GM23338 (cell line): Measurements from ENCODE around the gene MAP3K13. TPM values are rescaled to one million over a fixed set of nuclear protein-coding genes. Genes with fewer than 3 reads are reported as not detected.
"Not testable (repeated sequence)": the region's sequence is repeated elsewhere in the genome, so short reads cannot be mapped to it uniquely, and the experiment has no call there.

Source experiments
- ATAC-seq: fragments of 200-7000 bp; cut with Tn5 transposase; 3 replicates; pipeline ENCODE4 v1.9.1; 2020
- DNase-seq: peaks from one replicate; pipeline ENCODE4 v3.0.0-alpha.2; 2015; ENCODE audit warnings: low spot score
- H2AFZ ChIP-seq: fragments of 200-600 bp; sonication (generic); 2 replicates; pipeline ENCODE4 v1.8.0; 2016; ENCODE audit warnings: antibody characterized with exemption, mild to moderate bottlenecking, moderate library complexity
- H3F3A ChIP-seq: fragments of 200-600 bp; sonication (generic); replicated peaks from 2 replicates; pipeline ENCODE4 v1.8.0; 2017; ENCODE audit warnings: antibody characterized with exemption, mixed run types, low read depth
- H3K27ac ChIP-seq: fragments of 200-600 bp; sonication (generic); 2 replicates; pipeline ENCODE4 v1.6.1; 2016; ENCODE audit warnings: low read depth
- H3K27me3 ChIP-seq: fragments of 200-600 bp; sonication (generic); 2 replicates; pipeline ENCODE4 v1.8.0; 2016; ENCODE audit warnings: mild to moderate bottlenecking, mixed run types, moderate library complexity; ENCODE audit not compliant: insufficient read depth
- H3K36me3 ChIP-seq: fragments of 200-600 bp; sonication (generic); 2 replicates; pipeline ENCODE4 v1.8.0; 2016; ENCODE audit warnings: mild to moderate bottlenecking; ENCODE audit not compliant: insufficient read depth
- H3K4me1 ChIP-seq: fragments of 200-600 bp; sonication (generic); 2 replicates; pipeline ENCODE4 v1.8.0; 2016; ENCODE audit warnings: mild to moderate bottlenecking, moderate library complexity; ENCODE audit not compliant: insufficient read depth
- H3K4me2 ChIP-seq: fragments of 200-600 bp; sonication (generic); 2 replicates; pipeline ENCODE4 v1.7.1; 2017; ENCODE audit warnings: mixed run types
- H3K4me3 ChIP-seq: fragments of 200-600 bp; sonication (generic); 2 replicates; pipeline ENCODE4 v1.6.1; 2016; ENCODE audit warnings: mixed run types
- H3K79me2 ChIP-seq: fragments of 200-600 bp; sonication (generic); replicated peaks from 2 replicates; pipeline ENCODE4 v1.8.0; 2017; ENCODE audit warnings: mild to moderate bottlenecking; ENCODE audit not compliant: insufficient read depth
- H3K9me2 ChIP-seq: fragments of 200-600 bp; sonication (generic); 2 replicates; pipeline ENCODE4 v1.8.0; 2017; ENCODE audit not compliant: insufficient read depth
- H4K20me1 ChIP-seq: fragments of 200-600 bp; sonication (generic); replicated peaks from 2 replicates; pipeline ENCODE4 v1.8.0; 2017; ENCODE audit warnings: mild to moderate bottlenecking; ENCODE audit not compliant: insufficient read depth
- H3K27ac Mint-ChIP-seq: 2 replicates; pipeline ENCODE4 v1.8.0; 2020; ENCODE audit warnings: inconsistent platforms, mild to moderate bottlenecking, moderate library complexity, mixed read lengths
- H3K27me3 Mint-ChIP-seq: 3 replicates; pipeline ENCODE4 v1.8.0; 2022; ENCODE audit warnings: low read depth, mild to moderate bottlenecking, moderate library complexity, mixed read lengths, inconsistent platforms; ENCODE audit not compliant: insufficient read depth, poor library complexity
- H3K36me3 Mint-ChIP-seq: 3 replicates; pipeline ENCODE4 v1.8.0; 2021; ENCODE audit warnings: low read depth, mild to moderate bottlenecking, inconsistent platforms, moderate library complexity, mixed read lengths
- H3K4me1 Mint-ChIP-seq: 3 replicates; pipeline ENCODE4 v1.8.0; 2020; ENCODE audit warnings: mild to moderate bottlenecking, inconsistent platforms, mixed read lengths
- H3K4me3 Mint-ChIP-seq: 3 replicates; pipeline ENCODE4 v1.8.0; 2021; ENCODE audit warnings: moderate library complexity, mild to moderate bottlenecking, inconsistent platforms, mixed read lengths
- H3K9me3 Mint-ChIP-seq: 3 replicates; pipeline ENCODE4 v1.8.0; 2020; ENCODE audit warnings: moderate library complexity, mild to moderate bottlenecking, inconsistent platforms, mixed read lengths
- CTCF ChIP-seq, 2 experiments: fragments of 200-600 bp in 1 of 2; sonication (generic) in 1 of 2; conservative IDR thresholded peaks; 2 replicates each; pipeline versions ENCODE4 v1.5.1 to v1.6.1; 2016 to 2017; ENCODE audit warnings: antibody characterized with exemption in 2 of 2, low read depth in 2 of 2, mild to moderate bottlenecking in 2 of 2, moderate library complexity in 1 of 2
- ETS1 ChIP-seq: IDR thresholded peaks from 2 replicates; pipeline ENCODE4 v1.6.1; 2016; ENCODE audit warnings: antibody characterized with exemption
- EZH2 ChIP-seq: fragments of 200-600 bp; sonication (generic); IDR thresholded peaks from one replicate; pipeline ENCODE4 v1.8.0; 2017; ENCODE audit warnings: antibody characterized with exemption, mild to moderate bottlenecking, low read depth; ENCODE audit not compliant: unreplicated experiment
- EZH2phosphoT487 ChIP-seq: fragments of 200-600 bp; sonication (generic); IDR thresholded peaks from one replicate; pipeline ENCODE4 v1.8.1; 2018; ENCODE audit warnings: antibody characterized with exemption; ENCODE audit not compliant: unreplicated experiment
- NANOG ChIP-seq: IDR thresholded peaks from 2 replicates; pipeline ENCODE4 v1.6.1; 2016; ENCODE audit warnings: antibody characterized with exemption, borderline replicate concordance
- POLR2AphosphoS5 ChIP-seq: IDR thresholded peaks from 2 replicates; pipeline ENCODE4 v1.6.1; 2016; ENCODE audit warnings: antibody characterized with exemption, low read depth
- REST ChIP-seq: IDR thresholded peaks from one replicate; pipeline ENCODE4 v1.6.1; 2018; ENCODE audit warnings: antibody characterized with exemption; ENCODE audit not compliant: unreplicated experiment
- STAT1 ChIP-seq: IDR thresholded peaks from one replicate; pipeline ENCODE4 v1.6.1; 2016; ENCODE audit warnings: antibody characterized with exemption; ENCODE audit not compliant: unreplicated experiment
- ZNF114 ChIP-seq: fragments of 250-450 bp; sonication (Bioruptor Pico); IDR thresholded peaks from 2 replicates; pipeline ENCODE4 v1.5.0; 2020; ENCODE audit warnings: mild to moderate bottlenecking, moderate library complexity
- ZNF462 ChIP-seq: fragments of 250-450 bp; sonication (Bioruptor Pico); IDR thresholded peaks from 2 replicates; pipeline ENCODE4 v1.5.0; 2020; ENCODE audit warnings: mild to moderate bottlenecking, moderate library complexity
- polyA plus RNA-seq: library from polyadenylated mRNA; unstranded; fragments of >200 nt; fragmentation: Nextera tagmentation; extraction: Ambion mirVana; gene quantifications from 2 replicates; pipeline ENCODE4 v1.2.1, GENCODE V29; 2016
- total RNA-seq: library from RNA; depleted of rRNA; stranded (reverse); fragments of >200 nt; shearing (Covaris generic); gene quantifications from 2 replicates; pipeline ENCODE4 v1.2.3, GENCODE V29; 2014

Gene MAP3K13
- total and polyA plus RNA-seq, 2 experiments from 2014 or later, result 10.7 to 129 TPM

GRCh38 chr3:185386515-185386914 lies 23.6 kb downstream of the MAP3K13 start:
- not testable (repeated sequence) for ATAC-seq, H3K27me3 Mint-ChIP-seq, H3K4me3 Mint-ChIP-seq, H3K79me2 ChIP-seq, H4K20me1 ChIP-seq, H3K27ac Mint-ChIP-seq, H3K4me1 ChIP-seq, H3K9me2 ChIP-seq, H3K27me3 ChIP-seq, DNase-seq, H3K36me3 Mint-ChIP-seq, H3K27ac ChIP-seq, H3K4me3 ChIP-seq, H3K4me1 Mint-ChIP-seq, H3K4me2 ChIP-seq, H2AFZ ChIP-seq, H3F3A ChIP-seq, H3K9me3 Mint-ChIP-seq, H3K36me3 ChIP-seq

GRCh38 chr3:185387646-185388045 lies 24.7 kb downstream of the MAP3K13 start:
- Histone ChIP-seq H3K4me3 (no peak overlapping the region), H3K79me2 (no peaks in the 10 kb centered on the region), H3K27ac (no peak overlapping the region), H3K4me1 (no peaks in the 10 kb centered on the region), H3K4me2 (no peak overlapping the region), H3K27me3 (no peaks in the 10 kb centered on the region), H2AFZ (no peak overlapping the region), H3F3A (no peaks in the 10 kb centered on the region), H3K9me2 (no peaks in the 10 kb centered on the region), H3K36me3 (no peaks in the 10 kb centered on the region), H4K20me1 (no peaks in the 10 kb centered on the region)
- H3K4me3 Mint-ChIP-seq, result no peak overlapping the region
- no peaks in the 10 kb centered on the region for H3K36me3 Mint-ChIP-seq
- no peak for DNase-seq
- no peaks in the 10 kb centered on the region for H3K4me1 Mint-ChIP-seq
- no peak overlapping the region for H3K27ac Mint-ChIP-seq
- ATAC-seq, result no peak
- no peaks in the 10 kb centered on the region for H3K9me3 Mint-ChIP-seq
- no peaks in the 10 kb centered on the region for H3K27me3 Mint-ChIP-seq
- TF ChIP-seq CTCF (conservative IDR thresholded peaks at IDR 0.05; ENCODE audit: low read depth in 2 of 2) (no peak), REST (no peak), EZH2 (no peak), ZNF114 (no peak), ZNF462 (CRISPR knock-in tag) (no peak), NANOG (no peak), STAT1 (no peak), ETS1 (no peak), EZH2phosphoT487 (no peak), POLR2AphosphoS5 (no peak)
